ENCODE data around the gene AGPS. TPM values are rescaled to one million over a fixed set of nuclear protein-coding genes. Genes with fewer than 3 reads are reported as not detected.

Gene AGPS
- total RNA-seq, 1 donor from 2014 or later: 60.1 TPM

- TF ChIP-seq CTCF (IDR thresholded peaks at IDR 0.05): no peak
- no peak for ATAC-seq
- H3K9me3 ChIP-seq: no peaks in the 10 kb centered on the region
- intact Hi-C loops (cut with DNase I): no loop called here
- no peak overlapping the region for H3K27ac ChIP-seq
- no peaks in the 10 kb centered on the region for H3K4me1 ChIP-seq
- peaks cover 36% of the 10 kb centered on the region for H3K36me3 ChIP-seq
- no peaks in the 10 kb centered on the region for H3K27me3 ChIP-seq (ENCODE audit: low read depth)
- DNase-seq: no peak
- H3K4me3 ChIP-seq: no peak overlapping the region
Measured at GRCh38 chr2:177518754-177519153, 126.2 kb downstream of the AGPS start.

- H3K27ac ChIP-seq: no peak overlapping the region
Measured at GRCh38 chr2:177519534-177520115, 127.1 kb downstream of the AGPS start.

GRCh38 chr2:177520324-177520723, 127.8 kb downstream of the AGPS start:
- intact Hi-C loops (cut with DNase I): no loop called here
- Histone ChIP-seq H3K4me1 (no peaks in the 10 kb centered on the region), H3K9me3 (no peaks in the 10 kb centered on the region), H3K27ac (no peak overlapping the region), H3K4me3 (no peak overlapping the region), H3K36me3 (peaks cover 38% of the 10 kb centered on the region), H3K27me3 (ENCODE audit: low read depth) (no peaks in the 10 kb centered on the region)
- DNase-seq (no peak), ATAC-seq (no peak)
- TF ChIP-seq CTCF (IDR thresholded peaks at IDR 0.05): no peak

More at GRCh38 chr2:177519534-177520115, 127.1 kb downstream of the AGPS start:
- Histone ChIP-seq H3K4me1 (no peaks in the 10 kb centered on the region), H3K9me3 (no peaks in the 10 kb centered on the region), H3K4me3 (no peak overlapping the region), H3K27me3 (ENCODE audit: low read depth) (no peaks in the 10 kb centered on the region), H3K36me3 (peaks cover 37% of the 10 kb centered on the region)
- ATAC-seq (no peak), DNase-seq (no peak)
- no peak for TF ChIP-seq CTCF (IDR thresholded peaks at IDR 0.05)
- intact Hi-C loops (cut with DNase I): no loop called here

GRCh38 chr2:177523781-177524180, 131.2 kb downstream of the AGPS start:
- H3K4me3 ChIP-seq: no peak overlapping the region
- DNase-seq (no peak), ATAC-seq (no peak)
- no peaks in the 10 kb centered on the region for H3K9me3 ChIP-seq
- no peak overlapping the region for H3K27ac ChIP-seq
- intact Hi-C loops (cut with DNase I): no loop called here
- no peaks in the 10 kb centered on the region for H3K4me1 ChIP-seq
- TF ChIP-seq CTCF (IDR thresholded peaks at IDR 0.05): no peak
- H3K27me3 ChIP-seq (ENCODE audit: low read depth): no peaks in the 10 kb centered on the region
- peaks cover 37% of the 10 kb centered on the region for H3K36me3 ChIP-seq

- Histone ChIP-seq H3K4me1 (no peaks in the 10 kb centered on the region), H3K9me3 (no peaks in the 10 kb centered on the region), H3K27me3 (ENCODE audit: low read depth) (no peaks in the 10 kb centered on the region), H3K27ac (no peak overlapping the region), H3K4me3 (no peak overlapping the region), H3K36me3 (peaks cover 30% of the 10 kb centered on the region)
- intact Hi-C loops (cut with DNase I): no loop called here
- ATAC-seq (no peak), DNase-seq (no peak)
- TF ChIP-seq CTCF (IDR thresholded peaks at IDR 0.05): no peak
Measured at GRCh38 chr2:177525351-177525924, 132.9 kb downstream of the AGPS start.
